Activated CD4-positive, alpha-beta T cell treated with anti-CD3 and anti-CD28 coated beads for 1 hour (primary cell): Measurements from ENCODE around the gene TRMT61B.

Experiments used
- DNase-seq: peaks from one replicate; pipeline ENCODE4 v3.0.0-alpha.2; 2020

The TRMT61B gene

DNA sequence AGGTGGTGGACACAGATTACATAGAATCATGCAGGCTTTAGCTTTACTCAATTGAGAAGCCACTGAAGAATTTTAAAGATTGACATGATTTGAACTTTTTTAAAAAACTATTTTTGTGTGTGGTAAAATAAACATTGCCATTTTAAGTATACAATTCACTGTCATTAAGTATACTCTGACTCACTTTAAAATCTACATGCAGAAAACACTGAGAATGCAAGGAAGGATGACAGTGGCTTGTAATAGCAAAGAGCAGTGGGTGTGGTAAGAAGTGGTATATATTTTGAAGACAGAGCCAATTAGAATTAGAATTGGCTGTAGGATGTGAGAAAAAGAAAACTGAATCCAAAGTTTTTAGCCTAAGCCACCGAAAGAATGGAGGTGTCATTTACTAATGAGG, 14.9 kb downstream of the TRMT61B start:
- no peak for DNase-seq

DNA sequence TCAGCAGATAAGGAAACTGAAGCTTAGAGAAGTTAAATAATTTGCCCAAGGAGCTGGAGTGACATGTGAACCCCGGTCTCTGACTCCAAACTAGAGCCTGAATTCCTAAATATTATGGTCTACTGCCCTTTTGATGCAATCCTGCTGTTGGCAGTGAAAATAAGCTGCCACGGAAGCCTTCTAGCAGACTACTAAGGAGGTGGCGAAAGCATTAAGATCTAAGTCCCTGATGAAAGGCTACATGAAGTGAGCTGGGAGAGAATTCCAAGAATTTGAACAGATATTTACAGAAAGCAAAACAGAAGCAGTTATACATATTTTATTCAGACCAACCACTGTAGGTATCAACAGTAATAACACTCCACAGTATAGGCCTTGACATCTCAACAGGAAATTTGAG, 28.1 kb downstream of the TRMT61B start:
- no peak for DNase-seq

DNA sequence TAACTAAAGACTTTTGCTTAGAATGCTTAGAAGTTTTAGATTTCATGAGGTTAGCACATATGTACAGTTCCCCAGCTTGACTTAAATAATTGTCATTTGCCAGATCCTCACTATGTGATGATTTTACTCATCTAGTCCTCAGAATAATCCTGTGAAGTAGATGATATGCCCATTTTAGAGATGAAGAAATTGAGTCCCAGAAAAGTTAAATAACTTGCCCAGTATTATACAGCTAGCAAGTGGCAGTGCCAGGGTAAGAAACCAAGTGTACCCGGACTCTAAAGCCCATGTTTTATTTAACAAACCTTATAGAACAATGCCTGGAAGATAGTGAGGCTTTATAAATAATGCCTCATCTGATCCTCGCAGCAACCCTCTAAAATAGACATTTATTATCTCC, 31.1 kb downstream of the TRMT61B start:
- no peak for DNase-seq

DNA sequence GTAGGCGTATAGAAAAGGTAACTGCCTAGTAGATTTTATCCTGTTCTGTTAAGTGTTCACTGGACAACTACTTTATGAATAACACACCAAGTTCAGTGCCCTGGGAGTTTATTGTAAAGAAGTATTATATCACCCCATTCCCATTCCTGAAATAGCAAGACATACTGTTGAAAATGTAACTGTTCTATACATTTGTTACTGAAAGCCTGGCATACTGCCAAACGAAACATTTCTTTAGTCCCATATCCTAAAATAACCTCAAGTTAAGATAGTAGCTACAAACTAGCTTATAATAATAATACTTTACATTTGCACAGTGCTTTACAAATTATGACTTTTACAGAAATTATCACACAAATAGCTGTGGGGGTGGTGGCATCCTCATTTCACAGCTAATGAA, 34.3 kb downstream of the TRMT61B start:
- no peak for DNase-seq

DNA sequence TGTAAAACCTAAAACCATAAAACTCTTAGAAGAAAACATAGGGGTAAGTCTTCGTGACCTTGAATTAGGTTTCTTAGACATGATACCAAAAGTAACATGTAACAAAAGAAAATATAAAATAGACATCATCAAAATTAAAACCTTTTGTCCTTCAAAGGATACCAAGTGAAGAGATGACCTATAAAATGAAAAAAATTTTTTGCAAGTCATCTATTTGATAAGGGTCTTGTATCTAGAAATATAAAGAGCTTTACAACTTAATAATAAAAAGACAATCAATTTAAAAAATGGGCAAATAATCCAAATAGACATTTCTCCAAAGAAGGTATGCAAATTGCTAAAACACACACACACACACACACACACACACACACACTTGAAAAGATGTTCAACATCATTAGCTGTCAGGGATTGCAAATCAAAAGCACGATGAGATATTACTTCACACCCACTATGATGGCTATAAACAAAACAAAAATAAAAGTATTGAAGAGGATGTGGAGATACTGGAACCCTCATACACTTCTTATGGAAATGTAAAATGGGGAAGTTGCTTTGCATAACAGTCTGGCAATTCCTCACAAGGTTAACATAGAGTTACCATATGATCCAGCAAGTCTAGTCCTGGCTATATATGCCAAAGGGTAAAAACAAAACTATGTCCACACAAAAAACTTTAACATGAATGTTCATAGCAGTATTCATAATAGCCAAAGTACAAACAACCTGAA, 36.2 kb downstream of the TRMT61B start:
- DNase-seq = no peak

DNA sequence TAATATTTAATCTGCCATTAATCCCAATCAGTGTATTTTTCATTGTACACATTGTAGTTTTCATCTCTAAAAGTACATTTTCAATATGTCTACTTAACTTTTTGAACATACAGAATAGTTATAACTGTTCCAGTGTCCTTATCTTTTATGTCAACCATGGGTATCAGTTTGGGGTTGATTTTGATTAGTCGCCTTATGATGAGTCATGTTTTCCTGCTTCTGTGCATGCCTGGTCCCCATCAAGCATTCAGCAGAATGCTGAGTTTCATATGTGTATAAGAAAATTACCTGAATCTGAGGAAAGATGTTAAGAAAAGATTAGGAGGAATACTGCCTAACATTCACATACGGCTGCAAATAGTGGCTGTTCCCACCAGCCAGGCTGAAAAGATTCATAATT, 41.7 kb downstream of the TRMT61B start:
- DNase-seq = no peak

DNA sequence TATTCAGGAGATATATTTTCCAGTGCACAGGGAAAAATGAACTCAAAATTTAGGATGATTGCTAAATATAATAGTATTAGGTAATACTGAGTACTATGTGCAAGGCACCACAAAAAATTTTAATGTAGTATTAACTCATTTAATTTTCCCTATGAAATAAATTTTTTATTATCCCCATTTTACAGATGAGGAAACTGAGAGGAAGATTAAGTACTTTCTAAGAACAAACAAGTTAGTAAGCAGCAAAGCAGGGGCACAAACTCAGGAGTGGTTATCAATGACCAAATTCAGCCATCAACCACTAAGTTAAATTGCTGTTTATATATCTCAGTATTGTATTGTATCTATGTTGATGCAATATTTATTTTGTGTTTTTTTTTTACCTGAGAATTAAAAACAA, 45.2 kb downstream of the TRMT61B start:
- no peak for DNase-seq

DNA sequence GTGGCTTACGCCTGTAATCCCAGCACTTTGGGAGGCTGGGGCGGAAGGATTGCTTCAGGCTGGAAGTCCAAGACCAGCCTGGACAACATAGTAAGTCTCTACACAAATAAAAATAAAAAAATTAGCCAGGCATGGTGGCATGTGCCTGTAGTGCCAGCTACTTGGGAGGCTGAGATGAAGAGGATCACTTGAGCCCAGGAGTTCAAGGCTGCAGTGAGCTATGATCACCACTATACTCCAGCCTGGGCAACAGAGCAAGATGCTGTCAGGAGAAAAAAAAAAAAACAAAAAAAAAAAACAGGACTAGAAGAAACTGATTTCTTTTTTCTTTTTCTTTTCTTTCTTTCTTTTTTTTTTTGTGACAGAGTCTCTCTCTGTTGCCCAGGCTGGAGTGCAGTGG, 45.9 kb downstream of the TRMT61B start:
- DNase-seq = no peak

DNA sequence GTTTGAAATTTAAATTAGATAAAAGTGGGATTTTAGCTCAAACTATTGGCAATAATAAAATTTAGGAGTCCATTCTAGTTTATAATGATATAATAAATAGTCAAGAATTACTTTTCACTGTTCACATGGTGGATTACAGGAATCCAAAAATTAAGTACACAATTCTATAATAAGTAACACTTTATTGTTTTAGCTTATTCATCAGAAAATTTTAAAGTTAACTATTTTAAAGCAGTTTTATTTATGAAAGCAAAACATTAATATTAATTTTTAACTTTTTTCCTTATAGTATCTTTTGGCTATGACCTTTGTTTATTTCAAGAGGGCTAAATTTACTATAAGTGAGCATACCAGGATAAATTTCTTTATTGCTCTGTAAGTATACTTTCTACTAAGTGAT, 48.1 kb downstream of the TRMT61B start:
- DNase-seq = no peak

DNA sequence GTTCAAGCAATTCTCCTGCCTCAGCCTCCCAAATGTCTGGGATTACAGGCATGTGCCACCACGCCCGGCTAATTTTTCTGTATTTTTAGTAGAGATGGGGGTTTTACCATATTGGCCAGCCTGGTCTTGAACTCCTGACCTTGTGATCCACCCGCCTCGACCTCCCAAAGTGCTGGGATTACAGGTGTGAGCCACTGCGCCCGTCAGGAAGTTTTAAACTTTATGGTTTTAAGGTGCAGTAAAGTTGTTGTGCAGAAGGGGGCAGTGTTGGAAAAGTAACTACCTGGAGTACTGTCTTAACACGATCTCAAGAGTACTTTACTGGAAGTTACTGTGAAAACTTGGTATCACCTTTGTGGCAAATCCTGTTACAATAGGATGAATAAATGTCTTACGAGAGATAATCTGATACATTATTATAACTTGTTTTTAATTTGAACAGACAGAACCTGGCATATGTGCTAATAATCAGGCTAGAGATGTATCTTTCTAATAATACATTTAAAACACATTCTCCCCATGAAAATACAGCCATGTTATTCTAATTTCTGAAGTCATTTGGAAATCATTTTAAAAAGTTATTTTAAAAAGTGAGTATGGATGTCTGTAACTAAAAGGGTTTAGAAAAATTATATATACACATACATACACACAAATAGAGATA, 48.7 kb downstream of the TRMT61B start:
- no peak for DNase-seq

DNA sequence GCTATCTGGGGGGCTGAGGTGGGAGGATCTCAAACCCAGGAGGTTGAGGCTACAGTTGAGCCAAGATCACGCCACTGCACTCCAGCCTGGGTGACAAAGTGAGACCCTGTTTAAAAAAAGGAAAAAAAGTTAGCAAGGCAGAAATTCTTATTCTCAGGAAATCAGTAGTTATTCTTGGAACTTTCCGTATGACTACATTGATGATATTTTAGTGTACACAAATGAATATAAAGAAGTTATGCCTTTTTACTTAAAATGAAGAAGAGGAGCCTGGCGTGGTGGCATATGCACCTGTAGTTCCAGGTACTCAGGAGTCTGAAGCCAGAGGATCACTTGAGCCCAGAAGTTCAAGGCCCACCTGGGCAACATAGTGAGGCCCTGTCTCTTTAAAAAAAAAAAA, 52.1 kb downstream of the TRMT61B start:
- no peak for DNase-seq

DNA sequence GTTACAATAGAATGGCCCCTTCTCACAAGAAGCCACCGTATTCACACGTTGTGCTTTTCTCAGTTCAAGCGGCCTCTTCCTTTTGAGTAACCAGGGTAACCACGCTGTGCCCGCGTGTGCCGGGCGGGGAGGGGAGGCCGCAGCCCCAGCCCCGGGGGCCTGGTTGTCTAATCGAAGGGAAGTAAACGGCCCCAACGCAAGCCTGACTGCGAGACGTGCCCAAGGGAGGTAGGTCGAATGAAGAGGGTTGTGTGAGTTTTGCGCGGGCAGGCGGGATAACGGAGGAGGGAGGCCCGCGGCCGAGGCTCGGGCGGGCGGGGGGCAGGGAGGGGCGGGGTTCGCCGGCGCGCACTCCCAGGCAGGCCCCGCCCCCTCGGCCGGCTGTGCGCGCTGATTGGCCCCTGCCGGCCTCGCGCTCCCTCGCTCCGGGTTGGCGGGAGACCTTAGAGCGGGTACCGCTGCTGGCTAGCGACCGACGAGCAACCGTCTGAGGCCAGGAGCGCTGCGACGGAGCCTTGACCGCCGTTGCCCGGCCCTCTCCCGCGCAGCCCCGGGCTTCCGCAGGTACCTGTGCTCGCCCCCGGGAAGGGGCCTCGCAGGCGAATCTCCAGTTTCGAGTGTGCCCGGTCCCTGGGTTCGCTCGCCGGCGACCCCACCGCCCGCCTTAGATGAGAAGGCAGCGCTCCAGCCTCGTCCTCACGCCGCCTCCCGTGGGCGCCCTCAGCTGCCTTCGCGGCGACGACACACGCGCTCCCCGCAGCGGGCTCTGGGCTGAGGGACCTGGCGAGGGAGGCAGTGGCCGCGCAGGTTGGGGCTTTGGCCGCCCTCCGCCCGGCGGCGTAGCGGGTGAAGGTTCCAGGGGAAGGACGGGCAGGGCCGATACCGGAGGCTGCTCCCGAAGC, 59.5 kb downstream of the TRMT61B start, which contains the start of gene SPDYA:
Gene SPDYA (plus strand): TSS at position 451 of the 902 bp plus-strand sequence. CDS start 5,181 bp downstream, outside the sequence.
- DNase-seq = peak; percentile 69

DNA sequence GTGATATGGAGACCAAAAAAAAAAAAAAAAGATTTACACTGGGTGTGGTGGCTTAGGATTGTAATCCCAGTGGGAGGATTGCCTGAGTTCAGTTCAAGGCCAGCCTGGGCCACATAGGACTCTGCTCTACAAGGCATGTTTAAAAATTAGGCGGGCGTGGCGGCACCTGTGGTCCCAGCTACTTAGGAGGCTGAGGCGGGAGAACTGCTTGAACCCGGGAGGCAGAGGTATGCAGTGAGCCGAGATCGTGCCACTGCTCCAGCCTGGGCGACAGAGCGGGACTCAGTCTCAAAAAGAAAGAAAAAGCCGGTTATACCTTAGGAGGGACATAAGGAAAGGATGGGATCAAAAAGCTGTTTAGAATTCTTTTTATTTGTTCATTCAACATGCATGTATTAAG, 60.2 kb downstream of the TRMT61B start:
- DNase-seq = no peak

DNA sequence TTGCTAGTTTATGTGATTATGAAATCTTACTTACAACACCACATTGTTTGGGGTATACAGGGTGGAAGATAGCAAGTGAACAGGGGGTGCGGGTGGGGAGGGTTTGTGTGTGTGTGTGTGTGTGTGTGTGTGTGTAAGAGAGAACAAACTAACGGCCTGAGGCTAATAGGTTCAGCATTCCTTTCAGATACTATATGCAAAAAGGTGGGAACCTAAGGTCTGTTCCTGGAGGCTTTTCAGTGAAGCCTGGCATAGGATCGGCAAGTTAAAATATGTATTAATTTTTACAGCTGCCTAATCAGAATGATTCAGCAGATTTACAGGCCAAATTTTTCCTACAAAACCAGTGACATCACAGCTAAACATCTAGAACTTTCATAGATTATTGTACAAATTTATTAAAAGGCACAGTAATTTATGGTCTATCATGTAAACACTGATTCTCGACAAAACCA, 67.1 kb downstream of the TRMT61B start:
- DNase-seq = no peak

DNA sequence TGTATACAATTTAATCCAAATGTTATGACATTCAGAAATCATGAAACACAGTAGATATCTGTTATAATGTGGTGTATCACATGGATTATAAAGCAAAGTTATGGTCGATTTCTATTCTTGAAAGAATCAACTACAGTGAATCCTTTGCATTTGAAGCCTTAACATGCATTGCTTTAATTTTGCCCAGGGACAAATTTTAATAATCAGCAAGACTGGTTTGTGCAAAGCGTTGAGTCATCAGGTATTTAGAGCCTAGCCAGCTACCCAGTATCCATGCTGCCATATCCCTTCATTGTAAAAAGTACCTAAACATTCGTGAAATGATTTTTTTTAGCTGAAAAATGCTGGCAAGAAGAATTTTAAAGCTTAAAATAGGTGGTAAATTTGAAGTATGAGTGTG, 68.4 kb downstream of the TRMT61B start:
- DNase-seq = no peak
